H1 (cell line): ENCODE data around the gene TMPRSS9. TPM values are rescaled to one million over a fixed set of nuclear protein-coding genes. Genes with fewer than 3 reads are reported as not detected.

Source experiments
- CTCF ChIA-PET: fragments of 300-600 bp; sonication (Branson Sonifier 250); formaldehyde crosslinking; loops from one replicate; lab custom pipeline; 2021; ENCODE audit not compliant: partially characterized antibody; lab: Charles Lee
- POLR2A ChIA-PET: fragments of 300-600 bp; sonication (Branson Sonifier 250); formaldehyde crosslinking; loops from one replicate; lab custom pipeline; 2021; ENCODE audit warnings: inconsistent platforms; ENCODE audit not compliant: partially characterized antibody; lab: Charles Lee
- DNase-seq, 2 experiments: peaks; one replicate each; pipeline versions ENCODE4 v3.0.0 to v3.0.0-alpha.2; 2010 to 2022; ENCODE audit warnings: low spot score in 2 of 2, low read depth in 1 of 2, mixed read lengths in 1 of 2
- FAIRE-seq: peaks from 2 replicates; lab custom pipeline; 2011; peaks lifted over from hg19 to GRCh38; lab: Jason Lieb, UNC
- H2AFZ ChIP-seq: 2 replicates; pipeline ENCODE4 v1.8.1; 2012; ENCODE audit warnings: low read length, inconsistent platforms
- H2AK5ac ChIP-seq: 2 replicates; pipeline ENCODE4 v1.6.1; 2013; ENCODE audit warnings: low read depth, low read length
- H2BK120ac ChIP-seq: replicated peaks from 2 replicates; pipeline ENCODE3; 2013; ENCODE audit warnings: low read depth, low read length, inconsistent platforms
- H2BK12ac ChIP-seq: 2 replicates; pipeline ENCODE4 v1.6.1; 2013; ENCODE audit warnings: low read depth, low read length
- H2BK15ac ChIP-seq: 2 replicates; pipeline ENCODE4 v1.6.1; 2013; ENCODE audit warnings: low read length
- H2BK20ac ChIP-seq: 2 replicates; pipeline ENCODE4 v1.6.1; 2013; ENCODE audit warnings: low read length
- H2BK5ac ChIP-seq: 2 replicates; pipeline ENCODE4 v1.6.1; 2013; ENCODE audit warnings: low read depth, low read length
- H3K14ac ChIP-seq: 2 replicates; pipeline ENCODE4 v1.6.1; 2013; ENCODE audit warnings: inconsistent platforms; ENCODE audit not compliant: insufficient read length
- H3K18ac ChIP-seq: 2 replicates; pipeline ENCODE4 v1.6.1; 2013; ENCODE audit warnings: low read length; ENCODE audit errors: extremely low read depth
- H3K23ac ChIP-seq: 2 replicates; pipeline ENCODE4 v1.6.1; 2013; ENCODE audit warnings: inconsistent platforms; ENCODE audit not compliant: insufficient read length
- H3K23me2 ChIP-seq: 2 replicates; pipeline ENCODE4 v1.6.1; 2013; ENCODE audit warnings: low read depth, low read length
- H3K27ac ChIP-seq: 2 replicates; pipeline ENCODE4 v1.6.1; 2011; ENCODE audit warnings: low read depth, low read length, inconsistent platforms
- H3K27me3 ChIP-seq, 4 experiments: replicated peaks in 1 of 4; 1 replicate in 1 of 4; 2 replicates in 3 of 4; pipeline versions ENCODE4 v1.6.1 to v1.8.1; 2011 to 2013; ENCODE audit warnings: low read length in 3 of 4, mild to moderate bottlenecking in 3 of 4, inconsistent platforms in 2 of 4, mixed read lengths in 2 of 4, moderate library complexity in 1 of 4; ENCODE audit not compliant: control insufficient read depth in 3 of 4, insufficient read depth in 3 of 4; ENCODE audit errors: extremely low read depth in 1 of 4
- H3K36me3 ChIP-seq, 4 experiments: 2 replicates each; pipeline versions ENCODE4 v1.6.1 to v1.8.1; 2011 to 2013; ENCODE audit warnings: mild to moderate bottlenecking in 4 of 4, low read length in 3 of 4, moderate library complexity in 2 of 4, control low read depth in 1 of 4, inconsistent platforms in 1 of 4; ENCODE audit not compliant: insufficient read depth in 4 of 4, control insufficient read depth in 2 of 4
- H3K4ac ChIP-seq: replicated peaks from 2 replicates; pipeline ENCODE3; 2013; ENCODE audit warnings: low read length, low read depth, mixed read lengths, inconsistent platforms; ENCODE audit not compliant: insufficient read length
- H3K4me1 ChIP-seq, 4 experiments: replicated peaks in 1 of 4; 1 replicate in 1 of 4; 2 replicates in 3 of 4; pipeline versions ENCODE4 v1.6.1 to v1.8.1; 2011 to 2013; ENCODE audit warnings: low read length in 3 of 4, inconsistent platforms in 2 of 4, mixed read lengths in 1 of 4; ENCODE audit not compliant: insufficient read depth in 4 of 4, control insufficient read depth in 3 of 4
- H3K4me2 ChIP-seq, 2 experiments: 2 replicates each; pipeline versions ENCODE4 v1.6.1 to v1.8.1; 2011 to 2013; ENCODE audit warnings: low read depth in 2 of 2, low read length in 2 of 2, control low read depth in 1 of 2, inconsistent platforms in 1 of 2, mild to moderate bottlenecking in 1 of 2; ENCODE audit not compliant: insufficient read depth in 1 of 2
- H3K4me3 ChIP-seq, 4 experiments: fragments of 200-600, 300-600 bp in 1 of 4; sonication (generic), shearing (Covaris generic), sonication (Bioruptor Twin) in 1 of 4; 2 replicates each; pipeline versions ENCODE4 v1.5.1 to v1.8.1; 2011 to 2016; ENCODE audit warnings: low read length in 4 of 4, low read depth in 3 of 4, control low read depth in 2 of 4, inconsistent platforms in 2 of 4, mild to moderate bottlenecking in 2 of 4, mixed read lengths in 1 of 4, moderate library complexity in 1 of 4; ENCODE audit not compliant: insufficient read depth in 2 of 4; ENCODE audit errors: extremely low read depth in 1 of 4
- H3K56ac ChIP-seq: replicated peaks from 2 replicates; pipeline ENCODE3; 2013; ENCODE audit warnings: low read depth, mild to moderate bottlenecking, mixed read lengths, low read length, inconsistent platforms; ENCODE audit not compliant: insufficient read length
- H3K79me1 ChIP-seq: 2 replicates; pipeline ENCODE4 v1.6.1; 2013; ENCODE audit warnings: low read depth, low read length, control low read depth
- H3K79me2 ChIP-seq, 2 experiments: 2 replicates each; pipeline versions ENCODE4 v1.6.1 to v1.8.1; 2012 to 2013; ENCODE audit warnings: low read length in 2 of 2, mild to moderate bottlenecking in 2 of 2, inconsistent platforms in 1 of 2; ENCODE audit not compliant: insufficient read depth in 2 of 2, control insufficient read depth in 1 of 2
- H3K9ac ChIP-seq, 4 experiments: replicated peaks in 1 of 4; 1 replicate in 1 of 4; 2 replicates in 3 of 4; pipeline versions ENCODE4 v1.6.1 to v1.8.1; 2011 to 2013; ENCODE audit warnings: low read depth in 3 of 4, low read length in 3 of 4, control low read depth in 2 of 4, mild to moderate bottlenecking in 2 of 4, moderate library complexity in 2 of 4, inconsistent platforms in 1 of 4; ENCODE audit errors: extremely low read depth in 1 of 4
- H3K9me3 ChIP-seq, 2 experiments: 2 replicates each; pipeline versions ENCODE4 v1.6.1 to v1.8.1; 2012 to 2013; ENCODE audit warnings: mild to moderate bottlenecking in 2 of 2, moderate library complexity in 2 of 2, control low read depth in 1 of 2, inconsistent platforms in 1 of 2, low read depth in 1 of 2, low read length in 1 of 2, mixed read lengths in 1 of 2; ENCODE audit not compliant: insufficient read depth in 2 of 2
- H4K20me1 ChIP-seq, 2 experiments: replicated peaks in 1 of 2; 2 replicates each; pipeline versions ENCODE3 to v1.8.1; 2011 to 2013; ENCODE audit warnings: inconsistent platforms in 2 of 2, low read length in 2 of 2, mild to moderate bottlenecking in 1 of 2; ENCODE audit not compliant: insufficient read depth in 2 of 2, control insufficient read depth in 1 of 2
- H4K5ac ChIP-seq: 2 replicates; pipeline ENCODE4 v1.6.1; 2013; ENCODE audit warnings: low read length, low read depth, mixed read lengths, inconsistent platforms; ENCODE audit not compliant: insufficient read length
- H4K8ac ChIP-seq: 2 replicates; pipeline ENCODE4 v1.8.0; 2013; ENCODE audit warnings: mild to moderate bottlenecking, moderate library complexity, low read length, inconsistent platforms; ENCODE audit not compliant: insufficient read depth; ENCODE audit errors: extremely low read depth
- H4K91ac ChIP-seq: replicated peaks from 2 replicates; pipeline ENCODE3; 2013; ENCODE audit warnings: low read length, mixed read lengths, inconsistent platforms; ENCODE audit not compliant: insufficient read length
- CHD1 ChIP-seq: IDR thresholded peaks from 2 replicates; pipeline ENCODE4 v1.6.1; 2012; ENCODE audit warnings: low read depth, low read length, improper control_type of control experiment
- JUN ChIP-seq: IDR thresholded peaks from 2 replicates; pipeline ENCODE4 v1.6.1; 2011; ENCODE audit warnings: low read depth, mild to moderate bottlenecking, improper control_type of control experiment, low read length
- SAP30 ChIP-seq: fragments of 300-600 bp; sonication (generic); IDR thresholded peaks from 2 replicates; pipeline ENCODE4 v1.7.1; 2012; ENCODE audit warnings: low read length, moderate library complexity, mild to moderate bottlenecking, inconsistent platforms; ENCODE audit not compliant: insufficient read depth, insufficient replicate concordance
- SIX5 ChIP-seq: IDR thresholded peaks from 2 replicates; pipeline ENCODE4 v1.6.1; 2011; ENCODE audit warnings: mild to moderate bottlenecking, low read depth, low read length
- TAF1 ChIP-seq: IDR thresholded peaks from 2 replicates; pipeline ENCODE4 v1.6.1; 2011; ENCODE audit warnings: mild to moderate bottlenecking, low read depth, low read length
- YY1 ChIP-seq: IDR thresholded peaks from 2 replicates; pipeline ENCODE4 v1.6.1; 2011; ENCODE audit warnings: low read depth, mild to moderate bottlenecking, low read length
- WGBS, 2 experiments: shearing (Covaris generic) in 1 of 2; methylation state at CpG; one replicate each; pipeline versions ENCODE4 v1.1.6 to v1.1.7; 2013 to 2015; ENCODE audit warnings: low lambda C conversion rate in 2 of 2, mixed read lengths in 2 of 2, inconsistent platforms in 1 of 2, low coverage in 1 of 2, missing lambda C conversion rate in 1 of 2; ENCODE audit not compliant: insufficient replicate concordance in 2 of 2, insufficient coverage in 1 of 2, insufficient read length in 1 of 2; ENCODE audit errors: extremely low coverage in 1 of 2, missing lambda C conversion rate in 1 of 2; 5-methylcytosine and 5-hydroxymethylcytosine counted together
- polyA plus RNA-seq, 7 experiments: library from polyadenylated mRNA; depleted of rRNA in 3 of 7; stranded (reverse) in 5 of 7; unstranded in 2 of 7; fragments of >200 nt in 5 of 7; fragments of 200-250 nt in 2 of 7; gene quantifications; 1 replicate in 5 of 7; 2 replicates in 1 of 7; 4 replicates in 1 of 7; pipeline versions ENCODE4 v1.2.1 to v1.2.3, GENCODE V29; 2011 to 2013; ENCODE audit warnings: missing spikeins in 2 of 7, mixed read lengths in 2 of 7
- total RNA-seq: library from RNA; stranded (reverse); fragmentation: NEBNext Ultra II Directional; extraction: Animal tissue kit (Norgen Biotek cat#: 25700); gene quantifications from 2 replicates; pipeline ENCODE4 v1.2.1, GENCODE V29; 2021

TMPRSS9 gene
- total and polyA plus RNA-seq, 2 of the 8 experiments (the other 6 are each of a cell fraction or from before 2014, with no cell fraction given), result 0.15 to 0.19 TPM

DNA sequence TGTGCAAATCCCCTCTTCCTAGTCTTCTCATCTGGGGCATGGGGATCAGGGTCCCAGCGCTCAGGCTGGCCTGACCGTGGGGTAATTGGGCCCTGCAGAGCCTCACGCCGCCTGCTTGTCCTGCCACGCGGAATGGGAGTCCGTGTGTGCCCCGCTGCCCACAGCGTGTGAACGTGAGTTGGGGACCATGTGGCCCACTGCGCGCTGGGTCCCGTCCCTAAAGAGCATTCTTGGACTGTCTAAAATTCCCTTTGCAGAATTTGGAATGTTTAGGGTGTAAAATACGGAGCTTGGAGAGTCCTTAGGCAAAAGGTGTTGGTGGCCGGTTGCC is 2.9 kb downstream of the TMPRSS9 start:
- no peak overlapping the region for H3K14ac ChIP-seq
- H2AFZ ChIP-seq, result no peak overlapping the region
- no peak for TF ChIP-seq SIX5
- no peak for TF ChIP-seq SAP30
- no peak for TF ChIP-seq YY1
- TF ChIP-seq CHD1, result no peak
- no peak for TF ChIP-seq JUN
- no peak for TF ChIP-seq TAF1
- H4K91ac ChIP-seq, result no peak overlapping the region
- H3K36me3 ChIP-seq, result no peaks in the 10 kb centered on the region
- no peak overlapping the region; the same call in 1 of the 2 replicates for H3K18ac ChIP-seq
- no peak overlapping the region for H3K4ac ChIP-seq
- 0 out of 2 replicates have a peak overlapping the region, but pooled peaks have one; percentile 19 for H2BK12ac ChIP-seq
- no peak overlapping the region for H3K9ac ChIP-seq
- H3K4me1 ChIP-seq, result peaks cover 0 to 4% (median 0%) of the 10 kb centered on the region in 4 experiments; a peak in 1 of 7 replicates
- H3K23me2 ChIP-seq, result peaks cover 14% of the 10 kb centered on the region
- H2BK15ac ChIP-seq, result peak overlapping the region; percentile 83; the same call in 1 of the 2 replicates
- ChIA-PET POLR2A (interaction anchor here (1.0 to 1.2 kb wide), 3 partner anchors 11 to 53 kb away, joined by 3 to 5 read pairs (median 3); no protein-coding TSS in a partner anchor), CTCF (interaction anchor here (0.9 to 1.8 kb wide), 5 partner anchors 9 to 71 kb away, joined by 3 read pairs; no protein-coding TSS in a partner anchor)
- no peak overlapping the region for H3K23ac ChIP-seq
- no peak overlapping the region for H3K27ac ChIP-seq
- H2AK5ac ChIP-seq, result peak overlapping the region; percentile 83; the same call in 1 of the 2 replicates
- peaks cover 0 to 7% of the 10 kb centered on the region in 2 experiments for H4K20me1 ChIP-seq
- no peak overlapping the region for H3K4me3 ChIP-seq
- H2BK120ac ChIP-seq, result no peak overlapping the region
- no peak for DNase-seq
- no peak overlapping the region for H2BK5ac ChIP-seq
- H3K9me3 ChIP-seq, result no peaks in the 10 kb centered on the region
- 91% methylated on average over 15 of the region's 15 CpGs; no CpG with 5 or more reads in 1 of the 2 experiments for WGBS, 2 experiments
- no peak overlapping the region for H4K5ac ChIP-seq
- H3K4me2 ChIP-seq, result no peak overlapping the region; a peak in 1 of 4 replicates
- no peaks in the 10 kb centered on the region for H3K79me1 ChIP-seq
- no peak overlapping the region for H4K8ac ChIP-seq
- H3K79me2 ChIP-seq, result no peaks in the 10 kb centered on the region
- peak overlapping the region; percentile 95 for H3K56ac ChIP-seq
- FAIRE-seq, result no peak
- H2BK20ac ChIP-seq, result no peak overlapping the region
- H3K27me3 ChIP-seq, result peaks cover 0 to 8% (median 3%) of the 10 kb centered on the region in 4 experiments; a peak in 5 of 7 replicates
